Measurements from ENCODE around the gene SIGLEC15.
"Not testable (repeated sequence)": the region's sequence is repeated elsewhere in the genome, so short reads cannot be mapped to it uniquely, and the experiment has no call there.

Gene SIGLEC15

GRCh38 chr18:45807144-45807543 is 18.3 kb upstream of the SIGLEC15 start:
- H3K79me2 ChIP-seq (ENCODE audit: low read length); H3K36me3 ChIP-seq (replicated peaks; ENCODE audit: low read depth, low read length); H3K9ac ChIP-seq (ENCODE audit: low read length); H4K20me1 ChIP-seq (ENCODE audit: insufficient read depth, low read length); H3K27ac ChIP-seq (ENCODE audit: low read length); H3K27me3 ChIP-seq (ENCODE audit: low read depth, low read length); H3K4me1 ChIP-seq (ENCODE audit: low read length); H3K4me3 ChIP-seq (ENCODE audit: low read length): not testable (repeated sequence)
- peak; percentile 75 for TF ChIP-seq CTCF (IDR thresholded peaks at IDR 0.05; ENCODE audit: low read depth, low read length)
- H3K9me3 ChIP-seq (ENCODE audit: insufficient read depth, low read length): peaks cover 15% of the 10 kb centered on the region; the same call in 1 of the 2 replicates
- peak overlapping the region; percentile 5; the same call in 1 of the 2 replicates for H3K4me2 ChIP-seq (ENCODE audit: low read length)
- peak overlapping the region; percentile 36 for H2AFZ ChIP-seq (ENCODE audit: low read depth, low read length)

- not testable (repeated sequence) for H3K27me3 ChIP-seq (ENCODE audit: low read depth, low read length); H3K9me3 ChIP-seq (ENCODE audit: insufficient read depth, low read length); H3K4me3 ChIP-seq (ENCODE audit: low read length); H3K4me1 ChIP-seq (ENCODE audit: low read length); H2AFZ ChIP-seq (ENCODE audit: low read depth, low read length); H3K27ac ChIP-seq (ENCODE audit: low read length); H4K20me1 ChIP-seq (ENCODE audit: insufficient read depth, low read length); H3K9ac ChIP-seq (ENCODE audit: low read length); H3K79me2 ChIP-seq (ENCODE audit: low read length); H3K36me3 ChIP-seq (replicated peaks; ENCODE audit: low read depth, low read length); H3K4me2 ChIP-seq (ENCODE audit: low read length)
Measured at GRCh38 chr18:45814733-45815132, 10.7 kb upstream of the SIGLEC15 start.

GRCh38 chr18:45817543-45817942 is 7.9 kb upstream of the SIGLEC15 start:
- H2AFZ ChIP-seq (ENCODE audit: low read depth, low read length): no peak overlapping the region
- TF ChIP-seq EZH2phosphoT487 (IDR thresholded peaks at IDR 0.05; ENCODE audit: low read depth) (no peak), CTCF (IDR thresholded peaks at IDR 0.05; ENCODE audit: low read depth, low read length) (no peak)

GRCh38 chr18:45818765-45819164 is 6.7 kb upstream of the SIGLEC15 start:
- peaks cover 13% of the 10 kb centered on the region; the same call in 1 of the 2 replicates for H3K27me3 ChIP-seq (ENCODE audit: low read depth, low read length)
- H3K27ac ChIP-seq (ENCODE audit: low read length); H4K20me1 ChIP-seq (ENCODE audit: insufficient read depth, low read length); H3K4me2 ChIP-seq (ENCODE audit: low read length); H3K79me2 ChIP-seq (ENCODE audit: low read length); H2AFZ ChIP-seq (ENCODE audit: low read depth, low read length); H3K9ac ChIP-seq (ENCODE audit: low read length); H3K4me3 ChIP-seq (ENCODE audit: low read length); H3K4me1 ChIP-seq (ENCODE audit: low read length); H3K9me3 ChIP-seq (ENCODE audit: insufficient read depth, low read length); H3K36me3 ChIP-seq (replicated peaks; ENCODE audit: low read depth, low read length): not testable (repeated sequence)

More at GRCh38 chr18:45817543-45817942, 7.9 kb upstream of the SIGLEC15 start:
- Histone ChIP-seq H3K9me3 (ENCODE audit: insufficient read depth, low read length) (no peaks in the 10 kb centered on the region), H3K36me3 (replicated peaks; ENCODE audit: low read depth, low read length) (no peaks in the 10 kb centered on the region), H3K4me3 (ENCODE audit: low read length) (no peak overlapping the region), H4K20me1 (ENCODE audit: insufficient read depth, low read length) (no peaks in the 10 kb centered on the region), H3K79me2 (ENCODE audit: low read length) (no peaks in the 10 kb centered on the region), H3K4me1 (ENCODE audit: low read length) (no peaks in the 10 kb centered on the region), H3K4me2 (ENCODE audit: low read length) (no peak overlapping the region), H3K27me3 (ENCODE audit: low read depth, low read length) (peaks cover 13% of the 10 kb centered on the region; the same call in 1 of the 2 replicates), H3K27ac (ENCODE audit: low read length) (no peak overlapping the region), H3K9ac (ENCODE audit: low read length) (no peak overlapping the region)

GRCh38 chr18:45820106-45820745 is 5.2 kb upstream of the SIGLEC15 start:
- no peak overlapping the region for H3K9ac ChIP-seq (ENCODE audit: low read length)
- H3K4me2 ChIP-seq (ENCODE audit: low read length): no peak overlapping the region
- no peaks in the 10 kb centered on the region for H3K36me3 ChIP-seq (replicated peaks; ENCODE audit: low read depth, low read length)
- TF ChIP-seq EZH2phosphoT487 (IDR thresholded peaks at IDR 0.05; ENCODE audit: low read depth): no peak
- no peak for TF ChIP-seq CTCF (IDR thresholded peaks at IDR 0.05; ENCODE audit: low read depth, low read length)
- H3K9me3 ChIP-seq (ENCODE audit: insufficient read depth, low read length): no peaks in the 10 kb centered on the region
- H3K79me2 ChIP-seq (ENCODE audit: low read length): no peaks in the 10 kb centered on the region
- H3K4me1 ChIP-seq (ENCODE audit: low read length): no peaks in the 10 kb centered on the region
- no peak overlapping the region for H2AFZ ChIP-seq (ENCODE audit: low read depth, low read length)
- H4K20me1 ChIP-seq (ENCODE audit: insufficient read depth, low read length): no peaks in the 10 kb centered on the region
- H3K4me3 ChIP-seq (ENCODE audit: low read length): no peak overlapping the region
- no peak overlapping the region for H3K27ac ChIP-seq (ENCODE audit: low read length)
- peaks cover 13% of the 10 kb centered on the region; the same call in 1 of the 2 replicates for H3K27me3 ChIP-seq (ENCODE audit: low read depth, low read length)
